ENCODE results near the gene MST1. TPM values are rescaled to one million over a fixed set of nuclear protein-coding genes. Genes with fewer than 3 reads are reported as not detected.

The MST1 gene
- total and polyA plus RNA-seq, 2 of the 4 experiments (the other 2 are of a cell fraction) = 1.3 to 13.0 TPM

DNA sequence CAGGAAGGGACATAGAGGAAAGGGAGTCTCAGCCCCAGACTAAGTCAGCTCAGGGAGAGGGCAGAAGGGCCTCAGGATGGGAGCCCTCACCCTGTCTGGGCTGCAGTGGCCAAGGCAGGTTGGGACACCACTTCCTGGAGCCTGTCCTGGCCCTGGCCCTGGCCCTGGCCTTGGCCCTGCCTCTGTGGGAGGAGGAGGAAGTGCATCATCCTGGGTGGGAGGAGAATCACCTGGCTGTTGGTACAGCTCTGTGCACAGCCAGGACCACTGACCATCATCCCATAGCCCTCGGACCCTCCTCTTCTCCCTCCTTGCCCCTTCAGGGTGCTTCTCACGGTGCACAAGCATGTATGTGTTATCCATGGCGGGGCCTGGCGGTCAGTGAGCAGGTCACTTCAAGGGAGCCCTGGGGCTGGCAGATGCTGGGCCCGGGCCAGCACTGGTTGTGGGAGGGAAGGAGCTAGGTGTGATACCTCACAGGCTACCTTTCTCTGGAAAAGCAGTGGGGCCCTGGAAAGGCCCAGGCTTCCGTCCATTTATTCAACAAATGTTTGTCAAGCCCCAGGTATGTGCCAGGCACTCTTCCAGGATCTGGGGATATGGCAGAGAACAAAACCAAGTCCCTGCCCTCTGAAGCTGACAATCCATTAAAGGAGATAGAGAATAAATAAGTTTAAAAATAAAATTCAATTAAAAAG is 23.3 kb downstream of the MST1 start:
- H3K9ac ChIP-seq (ENCODE audit: low read depth, low read length) = no peak overlapping the region
- no peak overlapping the region for H2BK15ac ChIP-seq (ENCODE audit: low read depth, low read length)
- no peak overlapping the region for H3K4me2 ChIP-seq (ENCODE audit: low read depth, low read length)
- no peak overlapping the region for H4K5ac ChIP-seq (ENCODE audit: low read depth, low read length)
- H3K27ac ChIP-seq (ENCODE audit: insufficient read depth, low read length) = no peak overlapping the region
- peak overlapping the region; percentile 3 for H2AFZ ChIP-seq (replicated peaks; ENCODE audit: low read length, poor library complexity)
- H2BK20ac ChIP-seq (ENCODE audit: low read depth, low read length) = no peak overlapping the region
- no peak overlapping the region for H2BK120ac ChIP-seq (ENCODE audit: low read depth, low read length)
- H3K4ac ChIP-seq (ENCODE audit: low read depth, low read length) = no peak overlapping the region
- DNase-seq (no peak), ATAC-seq (ENCODE audit: low read depth) (no peak)
- no peak overlapping the region for H2AK5ac ChIP-seq (ENCODE audit: low read depth, low read length)
- no peaks in the 10 kb centered on the region for H3K79me1 ChIP-seq (ENCODE audit: low read depth in 1 of 2, low read length in 2 of 2)
- intact Hi-C loops (cut with micrococcal nuclease) = no loop called here
- no peak overlapping the region for H4K8ac ChIP-seq (ENCODE audit: low read depth in 2 of 2, low read length in 2 of 2)
- no peak overlapping the region for H3K23ac ChIP-seq (ENCODE audit: low read depth, low read length)
- H2AK9ac ChIP-seq (replicated peaks; ENCODE audit: low read depth, low read length, poor library complexity) = no peak overlapping the region
- peaks cover 12% of the 10 kb centered on the region; the same call in 1 of the 2 replicates for H3K27me3 ChIP-seq (ENCODE audit: control insufficient read depth, insufficient read depth, low read length)
- dilution Hi-C loops (cut with HindIII; ENCODE audit: low sequenced_read_pairs, unreplicated experiment) = no loop called here
- H3K9me3 ChIP-seq (ENCODE audit: control insufficient read depth, insufficient read depth, low read length) = no peaks in the 10 kb centered on the region
- H2BK5ac ChIP-seq (ENCODE audit: low read depth, low read length, poor library complexity, severe bottlenecking) = no peak overlapping the region
- H4K20me1 ChIP-seq (ENCODE audit: insufficient read depth, low read length) = no peaks in the 10 kb centered on the region; the same call in 1 of the 2 replicates
- ChIA-PET POLR2A (ENCODE audit: unreplicated experiment) (no interaction called here), CTCF (interaction anchor here (1.8 to 1.9 kb wide), 2 partner anchors 126 kb away, joined by 5 to 10 read pairs; no protein-coding TSS in a partner anchor)
- H3K4me3 ChIP-seq (ENCODE audit: insufficient read depth, low read depth, low read length) = no peak overlapping the region
- TF ChIP-seq, protein P1, sequence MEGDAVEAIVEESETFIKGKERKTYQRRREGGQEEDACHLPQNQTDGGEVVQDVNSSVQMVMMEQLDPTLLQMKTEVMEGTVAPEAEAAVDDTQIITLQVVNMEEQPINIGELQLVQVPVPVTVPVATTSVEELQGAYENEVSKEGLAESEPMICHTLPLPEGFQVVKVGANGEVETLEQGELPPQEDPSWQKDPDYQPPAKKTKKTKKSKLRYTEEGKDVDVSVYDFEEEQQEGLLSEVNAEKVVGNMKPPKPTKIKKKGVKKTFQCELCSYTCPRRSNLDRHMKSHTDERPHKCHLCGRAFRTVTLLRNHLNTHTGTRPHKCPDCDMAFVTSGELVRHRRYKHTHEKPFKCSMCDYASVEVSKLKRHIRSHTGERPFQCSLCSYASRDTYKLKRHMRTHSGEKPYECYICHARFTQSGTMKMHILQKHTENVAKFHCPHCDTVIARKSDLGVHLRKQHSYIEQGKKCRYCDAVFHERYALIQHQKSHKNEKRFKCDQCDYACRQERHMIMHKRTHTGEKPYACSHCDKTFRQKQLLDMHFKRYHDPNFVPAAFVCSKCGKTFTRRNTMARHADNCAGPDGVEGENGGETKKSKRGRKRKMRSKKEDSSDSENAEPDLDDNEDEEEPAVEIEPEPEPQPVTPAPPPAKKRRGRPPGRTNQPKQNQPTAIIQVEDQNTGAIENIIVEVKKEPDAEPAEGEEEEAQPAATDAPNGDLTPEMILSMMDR (conservative IDR thresholded peaks at IDR 0.05; ENCODE audit: low read depth, low read length) = no peak
- TF ChIP-seq BHLHE40 (IDR thresholded peaks at IDR 0.05; ENCODE audit: low read depth, low read length) (no peak), POLR2A (IDR thresholded peaks at IDR 0.05; ENCODE audit: low read depth, low read length) (no peak), CHD1 (IDR thresholded peaks at IDR 0.05; ENCODE audit: low read depth, low read length) (no peak), MXI1 (IDR thresholded peaks at IDR 0.05; ENCODE audit: borderline replicate concordance, low read depth, low read length) (no peak), NFE2L2 (IDR thresholded peaks at IDR 0.05; ENCODE audit: low read depth, low read length) (no peak), RFX5 (IDR thresholded peaks at IDR 0.05; ENCODE audit: low read depth, low read length) (no peak), SMC3 (IDR thresholded peaks at IDR 0.05; ENCODE audit: low read depth, low read length) (no peak), MAFK (IDR thresholded peaks at IDR 0.05; ENCODE audit: low read depth, low read length) (no peak), CEBPB (IDR thresholded peaks at IDR 0.05; ENCODE audit: low read depth, low read length) (no peak), MAZ (IDR thresholded peaks at IDR 0.05; ENCODE audit: borderline replicate concordance, low read depth, low read length) (no peak), FOS (IDR thresholded peaks at IDR 0.05; ENCODE audit: low read depth, low read length) (no peak), RCOR1 (IDR thresholded peaks at IDR 0.05; ENCODE audit: insufficient replicate concordance, low read length) (no peak), RAD21 (IDR thresholded peaks at IDR 0.05; ENCODE audit: low read length) (no peak)
- TF ChIP-seq, protein P2, sequence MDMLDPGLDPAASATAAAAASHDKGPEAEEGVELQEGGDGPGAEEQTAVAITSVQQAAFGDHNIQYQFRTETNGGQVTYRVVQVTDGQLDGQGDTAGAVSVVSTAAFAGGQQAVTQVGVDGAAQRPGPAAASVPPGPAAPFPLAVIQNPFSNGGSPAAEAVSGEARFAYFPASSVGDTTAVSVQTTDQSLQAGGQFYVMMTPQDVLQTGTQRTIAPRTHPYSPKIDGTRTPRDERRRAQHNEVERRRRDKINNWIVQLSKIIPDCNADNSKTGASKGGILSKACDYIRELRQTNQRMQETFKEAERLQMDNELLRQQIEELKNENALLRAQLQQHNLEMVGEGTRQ (IDR thresholded peaks at IDR 0.05; ENCODE audit: low read depth, low read length) = no peak
- TF ChIP-seq, protein P3, sequence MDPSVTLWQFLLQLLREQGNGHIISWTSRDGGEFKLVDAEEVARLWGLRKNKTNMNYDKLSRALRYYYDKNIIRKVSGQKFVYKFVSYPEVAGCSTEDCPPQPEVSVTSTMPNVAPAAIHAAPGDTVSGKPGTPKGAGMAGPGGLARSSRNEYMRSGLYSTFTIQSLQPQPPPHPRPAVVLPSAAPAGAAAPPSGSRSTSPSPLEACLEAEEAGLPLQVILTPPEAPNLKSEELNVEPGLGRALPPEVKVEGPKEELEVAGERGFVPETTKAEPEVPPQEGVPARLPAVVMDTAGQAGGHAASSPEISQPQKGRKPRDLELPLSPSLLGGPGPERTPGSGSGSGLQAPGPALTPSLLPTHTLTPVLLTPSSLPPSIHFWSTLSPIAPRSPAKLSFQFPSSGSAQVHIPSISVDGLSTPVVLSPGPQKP (IDR thresholded peaks at IDR 0.05; ENCODE audit: borderline replicate concordance, low read depth, low read length) = no peak
- WGBS, 2 experiments (ENCODE audit: extremely low coverage in 2 of 2, insufficient read length in 1 of 2) = no CpG with 5 or more reads among the region's 6 CpGs
- H3K18ac ChIP-seq (ENCODE audit: low read depth, low read length) = no peak overlapping the region
- H4K91ac ChIP-seq (ENCODE audit: insufficient read depth, low read depth, low read length) = no peak overlapping the region
- in situ Hi-C loops (cut with MboI; ENCODE audit: low sequenced_read_pairs) = no loop called here
- H3K9me1 ChIP-seq (ENCODE audit: insufficient read depth, low read length) = no peaks in the 10 kb centered on the region
- H3K14ac ChIP-seq (replicated peaks; ENCODE audit: low read depth, low read length) = no peak overlapping the region
- no peaks in the 10 kb centered on the region for H3K36me3 ChIP-seq (ENCODE audit: control insufficient read depth, insufficient read depth, low read length)
- peaks cover 2% of the 10 kb centered on the region; the same call in 1 of the 2 replicates for H3K4me1 ChIP-seq (ENCODE audit: control insufficient read depth, insufficient read depth, low read length)
- BruUV-seq (replicated peaks) = no TSS peak
- H3K56ac ChIP-seq (ENCODE audit: extremely low read depth, insufficient read depth, low read length) = no peak overlapping the region
